Progenitor cell of endocrine pancreas (in vitro differentiated cells): ENCODE measurements around the gene PHACTR4. TPM values are rescaled to one million over a fixed set of nuclear protein-coding genes. Genes with fewer than 3 reads are reported as not detected.
"Not testable (repeated sequence)": the region's sequence is repeated elsewhere in the genome, so short reads cannot be mapped to it uniquely, and the experiment has no call there.

Source experiments
- DNase-seq: peaks from one replicate; pipeline ENCODE4 v3.0.0; 2021; ENCODE audit warnings: low spot score; ENCODE audit not compliant: unreplicated experiment
- H3K27ac Mint-ChIP-seq: 2 replicates; pipeline ENCODE4 v1.8.0; 2021; ENCODE audit warnings: mild to moderate bottlenecking, moderate library complexity, mixed read lengths
- H3K27me3 Mint-ChIP-seq: 2 replicates; pipeline ENCODE4 v1.8.0; 2021; ENCODE audit warnings: mixed read lengths
- H3K36me3 Mint-ChIP-seq: 2 replicates; pipeline ENCODE4 v1.8.0; 2022; ENCODE audit warnings: mixed read lengths; ENCODE audit not compliant: insufficient read depth
- H3K4me1 Mint-ChIP-seq: 2 replicates; pipeline ENCODE4 v1.8.0; 2021; ENCODE audit warnings: low read depth, mixed read lengths
- H3K4me3 Mint-ChIP-seq: 2 replicates; pipeline ENCODE4 v1.8.0; 2021; ENCODE audit warnings: low read depth, mild to moderate bottlenecking, moderate library complexity, mixed read lengths
- H3K9me3 Mint-ChIP-seq: 2 replicates; pipeline ENCODE4 v1.8.0; 2021; ENCODE audit warnings: low read depth, mixed read lengths
- CTCF ChIP-seq: fragments of 200-600 bp; sonication (generic); IDR thresholded peaks from one replicate; pipeline ENCODE4 v1.5.0; 2021; ENCODE audit warnings: antibody characterized with exemption, mild to moderate bottlenecking; ENCODE audit not compliant: unreplicated experiment
- total RNA-seq: library from RNA; stranded (reverse); gene quantifications from 2 replicates; pipeline ENCODE4 v1.2.1, GENCODE V29; 2021

Gene PHACTR4
- total RNA-seq, 1 donor from 2014 or later: 80.6 TPM

GRCh38 chr1:28535180-28535579 is 165.6 kb downstream of the PHACTR4 start:
- H3K9me3 Mint-ChIP-seq: no peaks in the 10 kb centered on the region
- H3K4me1 Mint-ChIP-seq: no peaks in the 10 kb centered on the region
- no peak for TF ChIP-seq CTCF
- no peak for DNase-seq
- no peaks in the 10 kb centered on the region for H3K27me3 Mint-ChIP-seq
- peaks cover 25% of the 10 kb centered on the region for H3K36me3 Mint-ChIP-seq
- H3K4me3 Mint-ChIP-seq: no peak overlapping the region
- no peak overlapping the region for H3K27ac Mint-ChIP-seq

- peaks cover 13% of the 10 kb centered on the region for H3K36me3 Mint-ChIP-seq
- peak overlapping the region; percentile 56 for H3K27ac Mint-ChIP-seq
- no peaks in the 10 kb centered on the region for H3K4me1 Mint-ChIP-seq
- H3K4me3 Mint-ChIP-seq: no peak overlapping the region
- DNase-seq: no peak
- no peaks in the 10 kb centered on the region for H3K27me3 Mint-ChIP-seq
- no peak for TF ChIP-seq CTCF
- no peaks in the 10 kb centered on the region for H3K9me3 Mint-ChIP-seq
Measured at GRCh38 chr1:28537457-28538199, 168.1 kb downstream of the PHACTR4 start.

GRCh38 chr1:28538286-28538685 is 168.7 kb downstream of the PHACTR4 start:
- Mint-ChIP-seq H3K9me3 (no peaks in the 10 kb centered on the region), H3K27me3 (no peaks in the 10 kb centered on the region), H3K4me1 (no peaks in the 10 kb centered on the region), H3K4me3 (no peak overlapping the region), H3K27ac (peak overlapping the region; percentile 77), H3K36me3 (peaks cover 13% of the 10 kb centered on the region)
- no peak for DNase-seq
- TF ChIP-seq CTCF: no peak

- TF ChIP-seq CTCF: no peak
- Mint-ChIP-seq H3K4me1 (no peaks in the 10 kb centered on the region), H3K4me3 (no peak overlapping the region), H3K27me3 (no peaks in the 10 kb centered on the region), H3K9me3 (no peaks in the 10 kb centered on the region), H3K27ac (no peak overlapping the region), H3K36me3 (peaks cover 9% of the 10 kb centered on the region)
- no peak for DNase-seq
Measured at GRCh38 chr1:28540651-28541050, 171.1 kb downstream of the PHACTR4 start.

- H3K36me3 Mint-ChIP-seq, H3K4me1 Mint-ChIP-seq, H3K4me3 Mint-ChIP-seq, H3K27me3 Mint-ChIP-seq, H3K9me3 Mint-ChIP-seq, DNase-seq: not testable (repeated sequence)
- H3K27ac Mint-ChIP-seq: peak overlapping the region; percentile 71
Measured at GRCh38 chr1:28541414-28542015, 172.0 kb downstream of the PHACTR4 start.

- H3K4me1 Mint-ChIP-seq: no peaks in the 10 kb centered on the region
- H3K27ac Mint-ChIP-seq: no peak overlapping the region
- no peaks in the 10 kb centered on the region for H3K27me3 Mint-ChIP-seq
- TF ChIP-seq CTCF: no peak
- H3K4me3 Mint-ChIP-seq: no peak overlapping the region
- H3K36me3 Mint-ChIP-seq: no peaks in the 10 kb centered on the region
- DNase-seq: no peak
- H3K9me3 Mint-ChIP-seq: no peaks in the 10 kb centered on the region
Measured at GRCh38 chr1:28545246-28545628, 175.7 kb downstream of the PHACTR4 start.
